COLO668 (cell line): ENCODE measurements around the gene UBQLN4.
"Not testable (repeated sequence)": the region's sequence is repeated elsewhere in the genome, so short reads cannot be mapped to it uniquely, and the experiment has no call there.

Experiments used
- DNase-seq: peaks from one replicate; lab custom pipeline; 2025; ENCODE audit not compliant: unreplicated experiment; lab: John Stamatoyannopoulos, UW

The UBQLN4 gene

GRCh38 chr1:156062189-156062588, 8.6 kb upstream of the UBQLN4 start:
- no peak for DNase-seq

DNA sequence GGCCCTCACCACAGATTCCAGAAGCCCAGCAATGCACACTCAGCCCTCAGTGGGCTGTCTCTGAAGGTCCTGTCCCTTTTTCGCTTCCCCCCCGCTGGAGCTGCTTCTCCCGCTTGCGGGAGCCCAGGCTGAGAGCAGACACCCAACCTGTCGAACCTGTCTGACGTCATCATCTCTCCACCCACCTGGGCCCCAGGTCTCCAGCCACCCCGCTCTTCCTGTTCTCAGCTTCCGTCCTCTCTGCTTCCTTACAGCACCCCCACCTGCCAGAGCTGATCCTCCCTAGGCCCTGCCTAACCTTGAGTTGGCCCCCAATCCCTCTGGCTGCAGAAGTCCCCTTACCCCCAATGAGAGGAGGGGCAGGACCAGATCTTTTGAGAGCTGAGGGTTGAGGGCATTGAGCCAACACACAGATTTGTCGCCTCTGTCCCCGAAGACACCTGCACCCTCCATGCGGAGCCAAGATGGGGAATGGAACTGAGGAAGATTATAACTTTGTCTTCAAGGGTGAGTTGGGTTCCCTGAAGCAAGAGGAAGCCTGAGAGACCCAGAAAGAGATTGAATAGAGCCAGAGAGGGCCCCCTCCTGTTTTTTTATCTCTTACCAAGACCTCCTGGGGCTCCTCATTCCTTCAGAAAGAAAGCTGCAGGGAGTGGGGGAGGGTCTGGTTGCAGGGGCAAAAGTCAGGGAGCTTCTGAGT, 7.5 kb upstream of the UBQLN4 start, which contains the start of gene RAB25:
Gene RAB25 (plus strand): TSS at position 224 of the 700 bp plus-strand sequence. CDS start 241 bp downstream, at position 465.
- DNase-seq, result peak; percentile 93

GRCh38 chr1:156056326-156056849, 2.8 kb upstream of the UBQLN4 start:
- no peak for DNase-seq

DNA sequence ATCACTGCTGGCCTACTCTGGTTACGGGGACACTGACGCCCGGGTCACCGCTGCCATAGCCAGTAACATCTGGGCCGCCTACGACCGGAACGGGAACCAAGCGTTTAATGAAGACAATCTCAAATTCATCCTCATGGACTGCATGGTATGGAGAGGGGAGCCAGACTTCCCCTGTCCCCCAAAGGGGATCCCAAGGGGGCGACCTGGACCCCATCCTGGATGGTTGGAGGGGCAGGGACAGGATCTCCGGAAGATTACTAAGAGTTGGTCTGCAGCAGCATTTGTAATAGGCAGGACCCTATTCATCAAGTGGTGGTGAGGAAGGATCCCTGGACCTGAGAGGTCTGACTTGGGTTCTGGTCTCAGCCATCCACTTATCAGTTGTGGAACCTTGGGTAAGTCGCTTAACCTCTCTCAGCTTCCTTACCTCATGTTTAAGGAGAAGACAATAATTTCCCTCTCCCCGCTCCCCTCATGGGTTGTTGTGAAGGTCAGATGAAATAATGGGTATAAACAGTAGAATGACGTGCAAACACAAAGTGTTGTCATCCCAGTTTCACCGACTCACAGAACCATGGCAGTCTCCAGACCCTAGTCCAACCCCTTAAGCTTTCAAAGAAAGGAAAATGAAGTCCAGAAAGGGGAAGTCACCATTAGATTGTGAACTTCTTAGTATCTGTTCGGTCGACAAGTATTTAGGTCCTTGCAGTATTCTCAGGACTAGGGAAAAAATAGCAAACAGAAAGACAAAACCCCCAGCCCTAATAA, 1.9 kb upstream of the UBQLN4 start:
- no peak for DNase-seq

DNA sequence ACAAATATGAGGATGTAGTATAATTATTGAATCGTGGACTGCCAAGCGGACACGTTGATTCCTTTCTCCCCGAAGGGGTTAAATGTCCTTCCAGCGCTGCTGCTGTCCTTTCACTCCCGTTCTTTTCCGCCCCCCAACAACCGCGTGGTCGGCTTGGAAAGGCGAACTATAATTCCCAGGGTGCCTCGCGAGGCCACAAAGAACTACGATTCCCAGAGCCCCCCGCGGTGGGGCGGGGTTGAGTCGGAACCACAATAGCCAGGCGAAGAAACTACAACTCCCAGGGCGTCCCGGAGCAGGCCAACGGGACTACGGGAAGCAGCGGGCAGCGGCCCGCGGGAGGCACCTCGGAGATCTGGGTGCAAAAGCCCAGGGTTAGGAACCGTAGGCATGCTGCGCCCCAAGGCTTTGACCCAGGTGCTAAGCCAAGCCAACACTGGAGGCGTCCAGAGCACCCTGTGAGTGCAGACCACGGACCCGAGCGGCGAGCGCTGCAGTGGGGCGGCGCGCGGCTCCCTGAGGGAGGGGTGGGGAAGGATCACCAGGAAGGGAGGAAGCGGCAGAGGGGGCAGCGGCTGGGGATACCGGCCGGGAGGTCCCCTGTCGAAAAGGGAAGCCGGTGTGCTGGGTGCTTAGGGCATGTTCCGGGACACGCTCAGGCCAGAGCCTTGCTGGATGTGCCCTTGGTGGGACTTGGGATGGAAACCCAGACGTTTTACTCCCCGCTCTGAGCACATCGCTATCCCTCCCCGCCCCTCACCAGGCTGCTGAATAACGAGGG, 1.1 kb upstream of the UBQLN4 start, which contains the start of gene LAMTOR2:
Gene LAMTOR2 (plus strand): TSS at position 283 of the 781 bp plus-strand sequence. CDS start 108 bp downstream, at position 391.
- DNase-seq, result peak; percentile 99

GRCh38 chr1:156052862-156053767, 483 bp downstream of the UBQLN4 start:
- DNase-seq, result peak; percentile 60

DNA sequence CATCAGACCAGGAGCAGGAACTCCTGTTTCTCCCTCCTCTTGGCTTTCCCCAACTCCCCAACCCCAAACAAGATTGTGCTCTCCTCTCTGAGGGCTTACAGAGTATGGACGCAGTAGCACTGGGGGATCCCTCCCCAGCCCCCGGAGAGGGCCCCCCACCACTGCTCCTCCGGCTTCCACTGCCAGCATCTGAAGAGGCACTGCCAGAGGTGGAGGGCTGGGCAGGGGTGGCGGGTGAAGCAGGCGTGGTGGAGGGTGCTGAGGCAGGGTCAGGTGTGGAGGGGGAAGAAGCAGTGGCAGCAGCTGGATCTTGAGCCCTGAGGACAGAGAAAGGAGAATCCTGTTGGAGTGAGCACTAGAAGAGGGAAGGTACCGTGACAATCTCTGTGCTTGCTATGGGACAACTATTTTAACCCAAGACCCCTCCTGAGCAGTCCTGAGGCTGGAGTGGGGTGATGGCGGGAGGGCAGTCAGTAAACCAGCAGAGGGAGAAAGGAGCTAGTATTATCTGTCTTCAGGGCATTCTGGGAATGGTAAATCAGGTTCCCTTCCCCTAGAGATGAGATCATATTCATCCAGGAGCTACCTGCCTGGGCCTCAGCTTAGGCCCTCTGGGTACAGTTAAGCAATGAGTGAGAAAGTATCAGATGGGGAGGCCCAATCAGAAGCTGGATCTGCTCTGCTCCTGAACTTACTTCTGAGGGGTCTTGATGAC, 2.4 kb downstream of the UBQLN4 start:
- no peak for DNase-seq

GRCh38 chr1:156050376-156050775, 3.2 kb downstream of the UBQLN4 start:
- DNase-seq, result no peak

DNA sequence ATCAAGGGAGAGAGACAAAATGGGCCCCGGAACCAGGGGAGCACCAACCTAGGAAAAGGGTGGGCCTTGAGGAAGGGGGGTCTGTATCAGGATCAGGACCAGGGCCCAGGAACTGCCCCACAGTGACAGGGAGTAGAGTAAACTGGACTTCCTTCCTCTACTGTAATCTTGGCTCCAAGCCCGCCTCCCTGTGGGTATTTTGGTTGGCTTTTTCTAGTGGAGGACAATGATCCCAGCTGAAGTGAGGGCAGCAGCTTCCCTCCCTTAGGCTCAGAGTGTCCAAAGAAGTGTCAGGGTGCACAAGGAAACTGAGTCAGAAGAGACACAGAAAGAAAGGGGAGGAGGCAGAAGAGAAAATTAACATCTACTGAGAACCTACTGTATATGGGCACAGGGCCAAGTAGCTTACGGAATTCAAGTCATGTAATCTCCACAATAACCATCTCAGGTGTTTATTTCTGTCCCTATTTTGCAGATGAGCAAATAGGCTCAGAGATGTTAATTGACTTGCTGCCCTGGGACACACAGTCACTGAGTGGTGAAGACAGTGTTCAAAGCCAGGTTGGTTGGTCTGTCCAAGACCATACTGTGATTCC, 4.8 kb downstream of the UBQLN4 start:
- no peak for DNase-seq

DNA sequence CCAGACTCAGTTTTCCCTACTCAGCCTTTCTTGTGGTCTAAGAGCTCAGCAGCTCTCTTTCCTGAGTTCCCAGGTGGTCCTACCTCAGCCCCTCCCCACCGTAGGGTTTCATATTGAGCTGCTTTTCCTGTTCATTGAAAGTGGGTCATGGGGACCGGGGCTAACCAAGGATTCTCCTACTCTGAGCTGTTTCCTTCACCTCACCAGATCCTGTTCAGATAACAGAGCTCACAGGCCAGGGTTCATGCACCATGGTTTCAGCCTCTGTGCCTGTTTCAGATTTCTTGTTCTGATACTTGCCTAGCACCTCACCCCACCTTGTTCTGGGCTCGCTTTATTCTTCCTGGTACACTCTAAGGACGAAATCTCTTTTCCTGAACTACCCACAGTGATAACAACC, 8.5 kb downstream of the UBQLN4 start:
- no peak for DNase-seq

DNA sequence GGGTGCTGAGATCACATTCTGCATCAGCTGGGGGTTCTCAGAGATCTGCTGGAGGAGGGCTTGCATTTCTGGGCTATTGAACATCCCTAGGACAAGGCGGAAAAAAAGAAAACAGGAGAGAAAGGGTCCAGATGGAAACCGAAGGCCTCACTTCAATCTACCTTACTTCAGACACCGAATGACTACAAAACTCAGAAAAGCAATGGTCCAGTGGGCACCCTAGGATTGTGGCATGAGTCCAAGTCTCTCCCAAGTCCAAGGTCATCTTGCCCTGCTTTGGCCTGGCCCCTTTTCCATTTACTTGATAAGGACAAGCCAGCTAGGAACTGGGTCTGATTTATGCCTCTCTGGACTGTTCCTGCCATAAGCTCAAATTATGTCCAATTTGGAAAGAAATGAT, 10.8 kb downstream of the UBQLN4 start:
- DNase-seq, result no peak

GRCh38 chr1:156034991-156035390, 18.6 kb downstream of the UBQLN4 start:
- DNase-seq, result not testable (repeated sequence)

GRCh38 chr1:156033011-156033410, 20.6 kb downstream of the UBQLN4 start:
- DNase-seq, result no peak

GRCh38 chr1:156026588-156026987, 27.0 kb downstream of the UBQLN4 start:
- no peak for DNase-seq

DNA sequence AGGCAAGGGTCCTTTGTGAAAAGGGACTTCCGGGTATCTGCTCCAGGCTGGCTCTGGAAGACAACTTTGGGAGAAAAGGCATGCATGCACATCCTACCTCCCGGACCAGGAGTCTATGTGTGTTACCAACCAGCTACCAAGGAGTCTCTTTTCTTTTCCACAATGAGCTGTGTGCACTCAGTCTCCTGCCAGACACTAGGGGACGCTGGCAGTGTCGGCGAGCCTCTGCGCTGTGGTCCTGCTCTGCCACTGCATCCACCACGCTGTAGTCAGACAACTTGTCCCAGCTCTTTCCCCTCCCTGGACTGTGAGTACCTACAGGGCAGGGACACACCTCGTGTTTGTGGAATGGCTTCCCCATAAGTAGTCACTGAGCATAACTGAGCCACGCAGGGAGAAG, 27.7 kb downstream of the UBQLN4 start:
- peak; percentile 55 for DNase-seq

- DNase-seq, result no peak
Measured at GRCh38 chr1:156024801-156025200, 28.8 kb downstream of the UBQLN4 start.

DNA sequence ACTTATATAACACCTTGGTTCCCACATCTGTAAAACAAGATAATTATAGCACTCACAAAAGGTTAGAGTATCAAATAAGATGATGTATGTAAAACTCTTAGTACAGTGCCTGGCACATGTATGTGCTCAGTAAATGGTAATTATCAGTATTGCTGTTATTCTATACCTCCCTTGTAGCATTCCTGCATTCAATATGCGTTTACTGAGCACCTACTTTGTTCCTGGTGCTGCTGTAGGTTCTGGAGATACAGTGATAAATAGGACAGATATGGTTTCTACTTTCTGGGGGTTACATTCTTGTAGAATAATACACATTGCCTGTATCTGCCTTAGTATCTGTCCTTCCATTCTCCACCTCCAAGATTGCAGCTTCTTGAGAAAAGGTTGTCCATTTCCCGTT, 31.6 kb downstream of the UBQLN4 start:
- DNase-seq, result no peak

DNA sequence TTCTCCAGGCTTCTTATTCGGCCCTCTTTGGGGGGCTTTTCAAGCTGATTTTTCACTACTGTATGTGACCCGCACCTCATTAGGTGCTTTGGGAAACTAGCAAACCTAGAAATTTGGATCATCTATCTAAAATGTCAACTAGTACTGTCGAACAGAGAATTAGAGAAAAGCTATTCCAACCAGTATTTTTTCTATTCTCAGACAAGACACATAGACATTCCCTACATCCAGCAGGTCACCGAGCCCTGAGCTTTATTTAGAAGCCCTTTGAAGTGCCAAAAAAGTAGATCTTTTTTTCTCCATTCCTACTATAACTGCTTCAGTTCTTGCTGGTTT, 32.5 kb downstream of the UBQLN4 start:
- DNase-seq, result no peak
